Epithelial cell of esophagus (primary cell): ENCODE results near the gene SUPT6H.
"Not testable (repeated sequence)": the region's sequence is repeated elsewhere in the genome, so short reads cannot be mapped to it uniquely, and the experiment has no call there.

Experiments
- DNase-seq: peaks from one replicate; pipeline ENCODE4 v3.0.0; 2010; ENCODE audit warnings: low read depth
- H3K4me3 ChIP-seq: 2 replicates; pipeline ENCODE4 v1.5.1; 2011; ENCODE audit warnings: mild to moderate bottlenecking, low read length, control low read depth
- TF ChIP-seq, protein P1 (sequence below): IDR thresholded peaks from 2 replicates; pipeline ENCODE4 v1.5.1; 2011; ENCODE audit warnings: low read depth, mild to moderate bottlenecking, low read length, control low read depth, inconsistent platforms; ENCODE audit not compliant: insufficient read depth; ENCODE audit errors: missing control alignments

The SUPT6H gene

DNA sequence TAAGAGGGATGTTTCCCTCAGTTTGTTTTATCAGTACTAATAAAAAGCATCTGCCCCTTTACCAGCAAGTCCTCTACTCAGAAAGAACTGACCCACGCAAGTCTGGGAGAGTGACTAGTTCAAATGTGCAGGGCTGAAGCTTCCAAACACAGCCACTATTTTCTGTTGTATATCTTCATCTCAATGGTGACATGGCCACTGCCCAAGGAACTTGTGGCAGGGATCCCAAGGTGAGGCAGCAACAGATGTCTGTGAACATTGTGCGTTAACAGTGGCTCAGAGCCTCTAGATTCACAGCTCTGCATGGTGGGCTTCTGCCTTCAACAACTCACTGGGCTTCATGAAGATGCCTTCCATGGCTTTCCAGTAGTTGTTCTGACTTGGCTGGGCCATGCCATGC is 13.3 kb upstream of the SUPT6H start:
- TF ChIP-seq, protein P1, sequence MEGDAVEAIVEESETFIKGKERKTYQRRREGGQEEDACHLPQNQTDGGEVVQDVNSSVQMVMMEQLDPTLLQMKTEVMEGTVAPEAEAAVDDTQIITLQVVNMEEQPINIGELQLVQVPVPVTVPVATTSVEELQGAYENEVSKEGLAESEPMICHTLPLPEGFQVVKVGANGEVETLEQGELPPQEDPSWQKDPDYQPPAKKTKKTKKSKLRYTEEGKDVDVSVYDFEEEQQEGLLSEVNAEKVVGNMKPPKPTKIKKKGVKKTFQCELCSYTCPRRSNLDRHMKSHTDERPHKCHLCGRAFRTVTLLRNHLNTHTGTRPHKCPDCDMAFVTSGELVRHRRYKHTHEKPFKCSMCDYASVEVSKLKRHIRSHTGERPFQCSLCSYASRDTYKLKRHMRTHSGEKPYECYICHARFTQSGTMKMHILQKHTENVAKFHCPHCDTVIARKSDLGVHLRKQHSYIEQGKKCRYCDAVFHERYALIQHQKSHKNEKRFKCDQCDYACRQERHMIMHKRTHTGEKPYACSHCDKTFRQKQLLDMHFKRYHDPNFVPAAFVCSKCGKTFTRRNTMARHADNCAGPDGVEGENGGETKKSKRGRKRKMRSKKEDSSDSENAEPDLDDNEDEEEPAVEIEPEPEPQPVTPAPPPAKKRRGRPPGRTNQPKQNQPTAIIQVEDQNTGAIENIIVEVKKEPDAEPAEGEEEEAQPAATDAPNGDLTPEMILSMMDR: no peak
- DNase-seq: no peak

DNA sequence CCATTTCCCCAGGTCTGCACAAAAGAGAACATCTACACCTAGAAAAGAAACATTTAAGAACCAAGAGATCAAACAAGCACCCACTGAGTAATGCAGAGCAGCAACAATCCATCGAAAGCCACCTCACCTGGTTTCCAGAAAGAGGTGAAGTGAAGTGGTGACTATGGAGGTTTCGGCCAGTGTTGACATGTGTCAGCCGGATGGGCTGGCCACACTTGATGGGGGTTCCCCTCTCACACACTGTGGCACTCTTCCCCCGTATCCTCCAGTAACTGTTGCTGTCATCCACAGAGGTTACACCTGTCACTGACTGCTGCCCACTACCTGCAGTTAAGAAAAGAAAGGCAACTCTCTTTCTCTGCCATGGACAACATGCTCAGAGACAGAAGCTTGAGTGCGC is 6.8 kb upstream of the SUPT6H start:
- TF ChIP-seq, protein P1: no peak
- no peak for DNase-seq
- no peak overlapping the region for H3K4me3 ChIP-seq

More for the DNA sequence above, 13.3 kb upstream of the SUPT6H start:
- no peak overlapping the region for H3K4me3 ChIP-seq

DNA sequence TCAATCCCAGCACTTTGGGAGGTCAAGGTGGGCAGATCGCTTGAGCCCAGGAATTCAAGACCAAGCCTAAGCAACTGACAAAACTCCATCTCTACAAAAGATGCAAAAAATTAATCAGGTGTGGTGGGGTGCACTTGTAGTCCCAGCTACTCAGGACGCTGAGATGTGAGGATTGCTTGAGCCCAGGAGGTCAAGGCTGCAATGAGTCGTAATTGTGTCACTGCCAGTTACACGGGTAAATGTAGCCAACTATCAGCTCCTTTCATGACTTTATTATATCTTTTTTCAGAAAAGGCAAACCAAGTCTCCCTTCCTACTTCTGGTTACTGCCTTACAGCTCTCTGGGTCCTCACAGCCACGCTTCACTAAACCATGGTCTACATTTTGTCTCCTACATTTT is 4.2 kb upstream of the SUPT6H start:
- DNase-seq: peak; percentile 52
- TF ChIP-seq, protein P1: no peak
- H3K4me3 ChIP-seq: no peak overlapping the region

DNA sequence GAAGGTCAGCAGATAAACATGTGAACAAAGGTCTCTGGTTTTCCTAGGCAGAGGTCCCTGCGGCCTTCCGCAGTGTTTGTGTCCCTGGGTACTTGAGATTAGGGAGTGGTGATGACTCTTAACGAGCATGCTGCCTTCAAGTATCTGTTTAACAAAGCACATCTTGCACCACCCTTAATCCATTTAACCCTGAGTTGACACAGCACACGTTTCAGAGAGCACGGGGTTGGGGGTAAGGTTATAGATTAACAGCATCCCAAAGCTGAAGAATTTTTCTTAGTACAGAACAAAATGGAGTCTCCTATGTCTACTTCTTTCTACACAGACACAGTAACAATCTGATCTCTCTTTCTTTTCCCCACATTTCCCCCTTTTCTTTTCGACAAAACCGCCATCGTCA is 3.7 kb upstream of the SUPT6H start:
- DNase-seq, H3K4me3 ChIP-seq: not testable (repeated sequence)

DNA sequence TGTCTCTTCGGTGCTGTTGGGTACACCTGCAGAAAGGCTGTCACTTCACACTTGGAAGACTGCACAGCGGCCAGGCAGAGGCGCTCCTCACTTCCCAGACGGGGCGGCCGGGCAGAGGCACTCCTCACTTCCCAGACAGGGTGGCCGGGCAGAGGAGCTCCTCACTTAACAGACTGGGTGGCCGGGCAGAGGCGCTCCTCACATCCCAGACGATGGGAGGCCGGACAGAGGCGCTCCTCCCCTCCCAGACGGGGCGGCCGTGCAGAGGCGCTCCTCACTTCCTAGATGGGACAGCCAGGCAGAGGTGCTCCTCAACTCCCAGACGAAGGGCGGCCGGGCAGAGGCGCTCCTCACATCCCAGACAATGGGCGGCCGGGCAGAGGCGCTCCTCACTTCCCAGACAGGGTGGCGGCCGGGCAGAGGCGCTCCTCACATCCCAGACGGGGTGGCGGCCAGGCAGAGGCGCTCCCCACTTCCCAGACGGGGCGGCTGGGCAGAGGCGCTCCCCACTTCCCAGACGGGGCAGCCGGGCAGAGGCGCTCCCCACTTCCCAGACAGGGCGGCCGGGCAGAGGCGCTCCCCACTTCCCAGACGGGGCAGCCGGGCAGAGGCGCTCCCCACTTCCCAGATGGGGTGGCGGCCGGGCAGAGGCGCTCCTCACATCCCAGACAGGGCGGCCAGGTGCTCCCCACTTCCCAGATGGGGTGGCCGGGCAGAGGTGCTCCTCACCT is 3.1 kb upstream of the SUPT6H start:
- DNase-seq, H3K4me3 ChIP-seq: not testable (repeated sequence)

DNA sequence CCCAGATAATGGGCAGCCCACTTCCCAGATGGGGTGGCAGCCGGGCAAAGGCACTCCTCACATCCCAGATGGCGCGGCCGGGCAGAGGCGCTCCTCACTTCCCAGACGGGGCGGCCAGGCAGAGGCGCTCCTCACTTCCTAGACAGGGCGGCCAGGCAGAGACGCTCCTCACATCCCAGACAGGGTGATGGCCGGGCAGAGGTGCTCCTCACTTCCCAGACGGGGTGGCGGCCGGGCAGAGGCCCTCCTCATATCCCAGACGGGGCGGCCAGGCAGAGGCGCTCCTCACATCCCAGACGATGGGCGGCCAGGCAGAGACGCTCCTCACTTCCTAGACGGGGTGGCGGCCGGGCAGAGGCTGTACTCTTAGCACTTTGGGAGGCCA is 2.5 kb upstream of the SUPT6H start:
- not testable (repeated sequence) for DNase-seq, H3K4me3 ChIP-seq

DNA sequence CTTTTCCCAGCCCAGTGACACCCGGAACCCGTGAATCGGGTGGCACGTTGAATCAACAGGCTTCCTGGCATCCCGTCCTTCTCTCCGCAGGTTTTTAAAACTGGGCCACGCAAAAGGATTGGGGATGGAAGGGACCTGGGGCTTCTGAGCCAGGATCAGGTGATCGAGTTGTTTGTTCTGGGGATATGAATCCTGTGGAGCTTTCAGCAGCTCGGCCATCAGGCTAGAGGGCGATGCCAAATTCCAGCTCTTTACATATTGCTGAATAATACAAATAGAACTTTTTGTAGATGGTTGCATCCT is 473 bp downstream of the SUPT6H start:
- TF ChIP-seq, protein P1: no peak
- H3K4me3 ChIP-seq: peak overlapping the region; percentile 99
- DNase-seq: no peak

DNA sequence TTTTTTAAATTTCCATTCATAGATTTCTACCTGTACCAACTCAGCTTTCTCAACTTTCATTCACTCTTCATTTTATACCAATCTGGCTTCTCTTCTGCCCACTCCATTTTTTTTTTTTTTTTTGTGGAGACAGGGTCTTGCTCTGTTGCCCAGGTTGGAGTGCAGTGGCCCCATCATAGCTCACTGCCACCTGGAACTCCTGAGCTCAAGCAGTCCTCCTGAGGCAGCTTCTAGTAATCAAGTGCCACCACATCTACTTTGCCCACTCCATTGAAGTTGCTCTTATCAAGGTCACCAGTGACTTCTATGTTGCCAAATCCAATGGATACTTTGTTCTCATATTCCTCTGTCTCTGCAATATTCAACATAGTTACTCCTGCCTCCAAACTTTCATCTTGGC is 1.7 kb downstream of the SUPT6H start:
- TF ChIP-seq, protein P1: no peak
- DNase-seq: no peak
- no peak overlapping the region for H3K4me3 ChIP-seq

DNA sequence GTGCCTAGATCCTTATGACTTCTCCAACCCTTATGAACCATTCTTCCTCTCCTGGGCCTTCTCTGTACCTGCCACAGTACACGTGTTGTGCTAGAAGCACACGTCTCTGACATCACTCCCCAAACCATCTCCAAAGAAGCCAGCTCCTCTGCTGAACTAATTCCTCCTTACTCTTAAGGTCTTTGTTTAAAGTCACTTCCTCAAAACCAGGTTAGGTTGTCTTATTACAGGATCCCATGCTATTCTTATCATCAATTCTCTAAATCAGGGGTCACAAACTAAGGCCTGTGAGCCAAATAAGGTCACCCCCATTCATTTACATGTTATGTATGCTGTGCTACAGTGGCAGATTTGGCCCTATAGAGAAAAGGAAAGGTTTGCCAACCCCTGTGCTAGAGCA is 4.0 kb downstream of the SUPT6H start:
- TF ChIP-seq, protein P1: no peak
- H3K4me3 ChIP-seq: no peak overlapping the region
- DNase-seq: no peak
